LNCaP clone FGC (cell line): ENCODE results near the gene AKAP12.

Source experiments
- DNase-seq: peaks from one replicate; pipeline ENCODE4 v3.0.0-alpha.2; 2011; ENCODE audit warnings: low read depth
- H3K4me3 ChIP-seq: 2 replicates; pipeline ENCODE4 v1.5.1; 2011; ENCODE audit warnings: mild to moderate bottlenecking, low read depth, low read length, control low read depth
- CTCF ChIP-seq: IDR thresholded peaks from 2 replicates; pipeline ENCODE4 v1.5.1; 2012; ENCODE audit warnings: mild to moderate bottlenecking; ENCODE audit not compliant: control insufficient read depth, insufficient read depth; ENCODE audit errors: extremely low read depth

The AKAP12 gene

GRCh38 chr6:151389618-151390275 is 150.0 kb downstream of the AKAP12 start:
- peak; percentile 18 for DNase-seq
- H3K4me3 ChIP-seq = peak overlapping the region; percentile 80
- no peak for TF ChIP-seq CTCF

- no peak for TF ChIP-seq CTCF
- peak overlapping the region; percentile 80 for H3K4me3 ChIP-seq
- DNase-seq = peak; percentile 94
Measured at GRCh38 chr6:151390276-151390850, 150.6 kb downstream of the AKAP12 start.

GRCh38 chr6:151390851-151391470 is 151.2 kb downstream of the AKAP12 start:
- no peak for DNase-seq
- no peak for TF ChIP-seq CTCF
- H3K4me3 ChIP-seq = peak overlapping the region; percentile 80

- no peak for DNase-seq
- peak within 1 kb of the TSS; percentile 80 for H3K4me3 ChIP-seq
- TF ChIP-seq CTCF = no peak
Measured at GRCh38 chr6:151391471-151392413, 152.0 kb downstream of the AKAP12 start, which contains the start of gene ZBTB2. Gene ZBTB2, minus strand, starts transcription at chr6:151391559. Its CDS starts 17,922 bp downstream, at chr6:151373637.

GRCh38 chr6:151392427-151392826 is 152.7 kb downstream of the AKAP12 start:
- no peak for DNase-seq
- no peak for TF ChIP-seq CTCF
- H3K4me3 ChIP-seq = peak overlapping the region; percentile 80

GRCh38 chr6:151393410-151393809 is 153.6 kb downstream of the AKAP12 start:
- no peak overlapping the region for H3K4me3 ChIP-seq

More at GRCh38 chr6:151393410-151393809, 153.6 kb downstream of the AKAP12 start:
- TF ChIP-seq CTCF = no peak
- DNase-seq = no peak
